GM12874 (cell line): ENCODE data around the gene MGMT.

ENCODE experiments used
- CTCF ChIP-seq: IDR thresholded peaks from 2 replicates; pipeline ENCODE4 v1.5.1; 2011; ENCODE audit warnings: low read depth, mild to moderate bottlenecking, control low read depth, low read length, moderate library complexity; ENCODE audit not compliant: insufficient read depth

MGMT gene

GRCh38 chr10:129709627-129710509, 242.8 kb downstream of the MGMT start:
- no peak for TF ChIP-seq CTCF

GRCh38 chr10:129710510-129710847, 243.4 kb downstream of the MGMT start:
- TF ChIP-seq CTCF = no peak

GRCh38 chr10:129711291-129711690, 244.2 kb downstream of the MGMT start:
- no peak for TF ChIP-seq CTCF

- TF ChIP-seq CTCF = no peak
Observed at GRCh38 chr10:129712000-129712399, 245.0 kb downstream of the MGMT start.

- no peak for TF ChIP-seq CTCF
Observed at GRCh38 chr10:129713659-129714265, 246.7 kb downstream of the MGMT start.

GRCh38 chr10:129715805-129716204, 248.8 kb downstream of the MGMT start:
- TF ChIP-seq CTCF = no peak

GRCh38 chr10:129716211-129716681, 249.2 kb downstream of the MGMT start:
- TF ChIP-seq CTCF = no peak
